LoVo (cell line): ENCODE measurements around the gene SOX10.
"Not testable (repeated sequence)": the region's sequence is repeated elsewhere in the genome, so short reads cannot be mapped to it uniquely, and the experiment has no call there.

Experiments used
- DNase-seq: peaks from one replicate; pipeline ENCODE4 v3.0.0-alpha.2; 2016; ENCODE audit warnings: low spot score

Gene SOX10

GRCh38 chr22:37985751-37986281 lies 1.5 kb upstream of the SOX10 start:
- DNase-seq = no peak

- no peak for DNase-seq
These were observed 763 bp upstream of the SOX10 start for GRCh38 chr22:37985050-37985585.

GRCh38 chr22:37982938-37983859 lies 1.2 kb downstream of the SOX10 start:
- DNase-seq = no peak

GRCh38 chr22:37982151-37982785 lies 2.1 kb downstream of the SOX10 start:
- no peak for DNase-seq

GRCh38 chr22:37981282-37982011 lies 2.9 kb downstream of the SOX10 start:
- DNase-seq = no peak

GRCh38 chr22:37979782-37980181 lies 4.6 kb downstream of the SOX10 start:
- DNase-seq = no peak

GRCh38 chr22:37976547-37976946 lies 7.8 kb downstream of the SOX10 start:
- no peak for DNase-seq

- DNase-seq = not testable (repeated sequence)
These were observed 8.3 kb downstream of the SOX10 start for GRCh38 chr22:37976022-37976421.

- no peak for DNase-seq
These were observed 9.2 kb downstream of the SOX10 start for GRCh38 chr22:37975153-37975552.

- DNase-seq = no peak
These were observed 10.8 kb downstream of the SOX10 start for GRCh38 chr22:37973271-37974170.

- DNase-seq = no peak
These were observed 11.8 kb downstream of the SOX10 start for GRCh38 chr22:37972527-37972926.

GRCh38 chr22:37971475-37972434 lies 12.6 kb downstream of the SOX10 start:
- no peak for DNase-seq

- DNase-seq = no peak
These were observed 13.5 kb downstream of the SOX10 start for GRCh38 chr22:37970864-37971263.

- DNase-seq = no peak
These were observed 15.7 kb downstream of the SOX10 start for GRCh38 chr22:37968452-37969251.

GRCh38 chr22:37967637-37968451 lies 16.5 kb downstream of the SOX10 start:
- no peak for DNase-seq

GRCh38 chr22:37967147-37967546 lies 17.2 kb downstream of the SOX10 start:
- DNase-seq = no peak

GRCh38 chr22:37965940-37966664 lies 18.3 kb downstream of the SOX10 start:
- DNase-seq = no peak
